GM18858 (cell line): ENCODE results near the gene PPP2R2D.

Experiments
- ATAC-seq: cut with Tn5 transposase; IDR thresholded peaks from one replicate; pipeline ENCODE4 v1.9.1; 2021; ENCODE audit not compliant: unreplicated experiment

PPP2R2D gene

DNA sequence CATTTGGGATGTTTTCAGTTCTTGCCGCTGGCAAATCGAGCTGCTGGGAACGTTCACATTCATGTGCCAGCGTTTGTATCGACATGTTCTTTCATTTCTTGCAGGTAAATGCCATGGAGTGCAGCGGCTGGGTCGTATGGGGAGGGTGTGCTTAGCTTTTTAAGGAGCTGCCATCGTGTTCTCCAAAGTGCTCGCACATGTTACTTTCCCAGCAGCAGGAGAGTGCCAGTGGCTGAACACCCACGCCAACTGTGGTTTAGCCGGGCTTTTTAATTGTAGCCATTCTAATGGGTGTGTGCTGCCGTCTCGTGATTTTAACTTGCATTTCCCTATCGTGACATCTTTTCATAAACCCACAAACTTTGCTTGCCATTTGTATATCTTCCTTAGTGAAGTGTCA lies 92.5 kb downstream of the PPP2R2D start:
- ATAC-seq = no peak

DNA sequence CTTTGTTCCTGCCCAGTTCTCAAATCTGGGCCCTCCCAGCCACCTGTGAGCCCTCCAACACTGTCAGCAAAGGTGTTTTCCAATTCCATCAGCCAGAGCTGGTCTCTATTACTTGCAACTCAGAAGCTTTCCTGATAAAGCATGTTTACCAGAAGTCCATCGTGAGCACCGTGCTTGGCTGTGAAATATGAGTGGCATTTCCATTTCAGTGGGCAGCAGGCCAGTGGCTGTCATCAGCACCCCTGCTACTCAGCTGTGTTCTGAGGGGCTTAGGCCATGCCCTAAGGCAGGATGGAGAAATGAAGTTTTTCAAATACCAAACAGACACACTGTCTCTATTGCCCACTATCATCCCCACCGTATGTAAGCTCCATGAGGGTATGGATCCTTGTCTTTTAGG lies 93.6 kb downstream of the PPP2R2D start:
- no peak for ATAC-seq

DNA sequence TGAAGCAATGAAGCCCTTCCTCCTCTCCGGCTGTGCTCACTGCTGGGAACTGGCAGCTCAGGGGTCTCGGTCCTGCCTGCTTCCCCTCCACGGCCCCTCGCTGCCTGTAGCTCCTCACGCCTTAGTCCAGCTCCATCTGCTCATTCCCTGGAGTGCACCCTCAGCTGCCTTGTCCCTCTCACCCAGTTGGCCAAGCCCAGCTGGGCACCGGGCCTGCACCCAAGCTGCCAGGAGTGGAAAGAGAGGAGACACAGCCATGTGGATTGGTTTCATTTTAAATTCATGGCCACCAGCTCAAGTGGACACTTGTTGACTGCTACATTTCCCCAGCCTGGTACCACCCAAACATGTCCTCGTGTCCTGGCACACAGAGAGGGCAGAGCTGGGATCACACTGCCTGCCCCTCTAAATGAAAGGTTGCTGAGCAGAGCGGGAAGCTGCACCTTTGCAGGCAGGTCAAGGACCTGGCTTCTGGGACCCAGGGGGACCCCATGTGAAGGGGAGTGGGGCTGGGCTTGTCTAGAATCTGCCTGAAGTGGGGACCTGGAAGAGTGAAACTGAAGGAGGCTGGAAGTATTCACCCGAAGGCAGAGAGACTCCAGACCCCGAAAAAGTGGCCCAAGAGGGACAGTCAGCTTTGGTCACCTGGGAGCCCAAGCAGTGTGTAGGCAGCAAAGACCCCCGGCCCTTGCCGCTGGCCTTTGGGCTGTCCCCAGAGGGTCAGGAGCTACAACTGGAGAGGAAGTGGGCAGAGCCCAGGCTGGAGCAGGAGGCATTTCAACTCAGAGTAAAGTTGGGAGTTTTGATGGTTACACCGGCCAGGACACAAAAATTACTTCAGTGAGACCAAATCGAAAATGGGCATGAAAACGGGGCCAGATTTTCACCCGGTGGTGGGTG lies 95.9 kb downstream of the PPP2R2D start:
- ATAC-seq = no peak

DNA sequence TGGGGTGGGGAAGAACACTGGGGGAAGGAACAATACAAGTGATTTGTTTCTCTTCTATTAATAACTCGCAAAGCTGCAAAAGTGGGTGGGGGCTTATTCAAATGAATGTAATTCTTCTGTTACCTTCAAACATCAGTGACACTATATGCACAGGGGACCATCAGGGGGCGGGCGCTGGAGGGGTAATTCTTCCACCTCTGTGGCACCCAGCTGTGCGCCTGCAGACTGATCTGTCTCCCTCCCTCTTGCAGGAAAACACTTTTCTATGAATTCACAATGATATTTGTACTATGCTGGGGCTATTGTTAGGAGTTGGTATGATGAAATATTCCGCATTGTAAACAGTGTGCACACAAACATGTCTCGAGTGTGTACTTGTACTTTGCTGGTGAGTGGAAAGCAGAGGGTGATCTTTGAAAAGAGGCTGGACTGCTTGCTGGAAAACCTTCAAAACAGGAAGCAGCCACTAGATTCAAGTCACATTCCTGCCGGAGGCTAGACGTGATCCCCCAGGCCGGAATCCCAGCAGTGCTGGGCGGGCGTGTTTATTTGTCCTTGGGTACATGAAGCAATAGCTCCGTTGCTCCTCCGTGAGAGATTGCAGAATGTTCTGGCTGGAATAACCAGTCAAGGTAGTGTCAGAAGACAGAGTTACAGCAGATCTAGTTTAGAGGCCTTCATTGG lies 96.7 kb downstream of the PPP2R2D start:
- ATAC-seq = no peak

DNA sequence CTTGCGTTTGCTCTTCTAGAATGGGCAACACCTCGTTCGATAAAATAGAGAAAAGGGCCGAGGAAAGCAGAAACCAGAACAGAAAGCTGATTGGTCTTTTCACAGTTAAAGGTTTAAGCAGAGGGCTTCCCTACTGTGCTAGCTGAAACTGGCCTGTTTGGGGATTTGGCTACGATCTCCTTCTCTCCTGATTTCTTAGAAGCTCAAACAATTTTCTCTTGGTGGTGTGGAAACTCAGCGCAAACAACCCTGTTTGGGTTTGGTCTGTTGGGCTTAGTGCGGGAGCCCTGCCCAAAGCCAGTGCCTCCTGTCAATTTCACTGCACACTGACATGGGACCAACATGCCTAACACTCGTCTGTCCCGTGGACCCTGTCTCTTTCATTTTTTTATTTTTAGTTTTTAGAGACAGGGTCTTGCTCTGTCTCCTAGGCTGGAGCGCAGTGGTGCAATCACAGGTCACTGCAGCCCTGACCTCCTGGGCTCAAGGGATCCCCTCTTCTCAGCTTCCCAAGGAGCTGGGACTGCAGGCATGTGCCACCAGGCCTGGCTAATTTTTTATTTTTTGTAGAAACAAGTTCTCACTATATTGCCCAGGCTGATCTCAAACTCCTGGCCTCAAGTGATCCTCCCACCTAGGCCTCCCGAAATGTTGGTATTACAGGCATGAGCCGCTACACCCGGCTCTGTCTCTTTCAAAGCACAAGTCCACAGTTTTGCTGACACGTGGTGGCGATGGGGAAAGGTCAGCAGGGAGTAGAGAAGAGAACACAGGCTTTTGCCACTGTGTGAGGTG lies 97.4 kb downstream of the PPP2R2D start:
- no peak for ATAC-seq

DNA sequence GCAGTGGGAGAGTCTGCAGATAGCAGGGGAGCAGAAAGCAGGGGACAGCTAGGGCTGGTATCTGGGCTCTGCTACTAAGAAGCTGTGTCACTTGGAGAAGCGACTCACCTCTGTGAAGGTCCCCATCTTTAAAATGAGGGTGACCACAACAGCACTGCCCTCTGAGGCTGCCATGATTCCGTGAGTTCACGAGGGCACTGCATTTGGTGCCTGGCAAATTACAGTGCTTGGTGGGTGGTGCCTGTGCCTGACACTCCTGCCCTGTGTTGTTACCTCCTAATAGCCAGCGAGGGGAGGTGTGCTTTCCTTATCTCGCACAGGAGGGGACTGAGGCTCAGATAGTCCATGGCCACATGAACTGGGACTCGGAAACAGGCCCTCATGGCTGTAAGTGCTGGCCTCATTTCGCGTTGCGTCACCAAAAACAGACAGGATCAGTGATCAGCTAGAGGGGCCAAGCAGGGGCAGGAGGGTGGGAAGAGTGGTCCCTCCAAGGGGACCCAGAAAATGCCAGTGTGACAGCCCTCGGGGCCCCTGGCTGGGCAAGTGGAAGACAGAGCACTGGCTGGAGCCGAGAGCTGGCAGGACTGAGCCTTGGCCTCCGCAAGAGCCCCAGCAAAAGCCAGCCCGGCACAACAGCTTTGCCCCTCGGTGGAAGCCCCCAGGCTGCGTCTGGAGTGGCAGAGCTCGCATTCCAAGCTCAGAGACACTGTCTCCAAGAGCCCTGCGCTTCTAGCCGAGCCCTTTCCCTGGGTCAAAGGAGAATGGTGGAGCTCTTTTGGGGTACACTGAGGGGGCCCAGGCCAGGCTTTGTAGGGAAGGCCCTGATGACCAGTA lies 98.3 kb downstream of the PPP2R2D start:
- ATAC-seq = no peak

DNA sequence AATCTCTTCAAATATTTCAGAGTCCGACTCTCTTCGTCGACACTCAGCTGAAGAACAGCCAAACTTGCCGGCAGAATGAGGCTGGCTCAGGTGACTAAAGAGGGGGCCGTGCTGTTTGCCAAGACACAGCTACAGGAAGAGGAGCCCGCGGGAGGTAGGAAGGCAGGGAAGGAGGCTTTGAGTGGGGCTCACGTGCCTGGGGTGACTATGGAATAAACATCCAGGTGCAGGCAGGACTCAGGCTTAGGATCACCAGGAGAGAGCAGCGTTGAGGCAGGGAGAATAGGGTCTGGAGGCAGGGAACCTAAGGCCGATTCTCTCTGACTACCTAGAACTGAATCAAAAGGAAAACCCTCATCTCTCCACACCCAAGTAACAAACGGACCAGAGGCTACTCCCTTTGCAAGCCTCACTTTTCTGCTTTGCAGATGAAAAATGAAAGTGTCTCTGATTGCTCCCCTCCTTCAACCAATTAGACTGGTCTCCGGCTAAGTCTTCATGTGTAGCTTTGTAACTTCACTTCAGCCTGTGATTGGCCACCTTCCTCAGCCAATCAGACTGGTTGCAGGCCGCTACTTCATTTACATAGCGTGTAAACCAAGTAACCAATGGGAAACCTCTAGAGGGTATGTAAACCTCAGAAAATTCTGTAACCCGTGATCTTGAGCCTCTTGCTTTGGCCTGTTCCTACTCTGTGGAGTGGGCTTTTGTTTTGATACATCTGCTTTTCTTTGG lies 100.6 kb downstream of the PPP2R2D start:
- no peak for ATAC-seq

DNA sequence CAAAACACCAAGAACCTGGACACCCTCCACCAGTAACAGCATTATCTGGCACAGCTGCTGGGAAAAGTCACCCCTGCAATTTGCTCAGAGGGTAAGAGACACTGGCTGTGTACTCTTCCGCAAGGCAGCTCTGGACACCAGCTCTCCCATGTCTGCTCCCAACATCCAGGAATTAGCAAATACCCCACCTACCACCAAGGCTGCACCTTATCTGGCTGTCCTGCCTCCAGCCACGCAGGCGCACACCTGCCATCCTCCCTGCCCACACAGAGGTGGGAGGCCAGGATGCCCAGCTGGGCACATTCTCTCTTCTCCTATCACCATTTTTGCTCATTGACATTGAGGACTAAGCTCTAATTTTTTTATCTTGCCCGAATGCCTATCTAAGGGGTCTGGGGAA lies 101.2 kb downstream of the PPP2R2D start:
- no peak for ATAC-seq

DNA sequence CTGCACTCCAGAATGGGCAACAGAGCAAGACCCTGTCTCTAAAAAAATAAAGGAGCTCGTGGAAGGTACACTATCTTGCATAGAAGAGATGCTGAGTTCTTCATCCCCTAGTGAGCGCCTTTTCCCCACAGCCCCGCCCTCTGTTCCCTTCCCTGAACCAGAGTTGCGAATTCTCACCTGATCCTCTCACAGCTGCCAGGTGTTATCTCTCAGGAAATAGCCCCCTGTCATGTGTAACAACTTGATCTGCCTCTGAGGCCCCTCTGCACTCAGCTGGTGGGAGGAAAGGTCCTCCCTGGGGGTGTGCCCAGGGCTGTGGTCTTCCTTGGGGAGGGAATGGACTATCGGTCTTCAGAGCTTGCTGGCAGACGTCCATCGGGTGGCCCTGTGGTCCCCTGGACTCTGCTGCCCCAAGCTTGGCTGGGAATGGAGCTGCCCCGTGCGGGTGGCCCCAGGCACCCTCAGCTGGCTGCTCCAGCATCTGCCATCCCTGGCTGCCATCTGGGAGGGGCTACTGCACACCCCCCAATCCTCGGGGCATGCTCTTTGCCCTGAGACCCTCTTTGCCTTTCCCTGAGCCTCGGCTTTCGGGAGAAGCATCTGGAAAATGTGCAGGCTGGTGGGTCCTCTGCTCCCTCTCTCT lies 102.6 kb downstream of the PPP2R2D start:
- ATAC-seq = no peak

DNA sequence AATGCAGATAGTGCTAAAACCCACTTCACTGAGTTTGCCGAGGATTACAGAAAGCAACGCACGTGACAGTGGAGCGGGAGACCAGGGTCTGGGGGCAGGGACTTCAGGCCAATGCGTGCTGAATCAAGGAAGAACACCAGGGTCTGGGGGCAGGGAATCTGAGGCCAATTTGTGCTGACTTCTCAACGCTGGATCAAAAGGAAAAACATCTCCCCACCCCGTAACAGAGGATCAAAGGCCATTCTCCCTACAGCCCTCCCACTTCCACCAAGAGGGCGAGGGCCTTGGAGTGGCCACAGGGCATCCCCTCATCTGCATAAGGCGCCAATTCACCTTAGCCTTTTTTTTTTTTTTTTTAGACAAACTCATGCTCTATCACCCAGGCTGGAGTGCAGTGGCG lies 103.2 kb downstream of the PPP2R2D start:
- no peak for ATAC-seq

DNA sequence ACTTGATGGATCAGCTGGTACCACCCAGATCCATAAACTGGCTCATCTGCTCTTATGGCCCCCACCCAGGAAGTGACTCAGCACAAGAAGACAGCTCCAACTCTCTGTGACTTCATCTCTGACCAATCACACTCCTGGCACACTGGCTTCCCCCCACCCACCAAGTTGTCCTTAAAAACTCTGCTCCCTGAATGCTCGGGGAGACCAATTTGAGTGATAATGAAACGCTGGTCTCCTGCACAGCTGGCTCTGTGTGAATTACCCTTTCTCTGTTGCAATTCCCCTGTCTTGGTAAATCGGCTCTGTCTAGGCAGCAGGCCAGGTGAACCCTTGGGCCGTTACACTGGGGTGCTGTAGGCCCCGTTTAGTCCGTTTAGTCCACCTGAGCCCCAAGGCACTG lies 104.3 kb downstream of the PPP2R2D start:
- no peak for ATAC-seq

DNA sequence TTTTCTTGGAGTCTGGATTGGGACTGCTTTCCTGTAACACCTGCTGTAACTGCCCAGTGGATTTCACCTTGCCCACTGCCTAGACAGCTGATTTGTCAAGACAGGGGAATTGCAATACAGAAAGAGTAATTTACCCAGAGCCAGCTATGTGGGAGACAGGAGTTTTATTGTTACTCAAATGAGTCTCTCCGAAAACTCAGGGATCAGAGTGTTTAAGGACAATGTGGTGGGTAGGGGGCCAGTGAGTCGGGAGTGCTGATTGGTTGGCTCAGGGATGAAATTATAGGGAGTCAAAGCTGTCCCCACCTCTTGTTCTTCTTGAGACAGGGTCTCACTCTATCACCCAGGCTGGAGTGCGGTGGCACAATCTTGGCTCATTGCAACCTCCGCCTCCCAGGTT lies 106.2 kb downstream of the PPP2R2D start:
- no peak for ATAC-seq

DNA sequence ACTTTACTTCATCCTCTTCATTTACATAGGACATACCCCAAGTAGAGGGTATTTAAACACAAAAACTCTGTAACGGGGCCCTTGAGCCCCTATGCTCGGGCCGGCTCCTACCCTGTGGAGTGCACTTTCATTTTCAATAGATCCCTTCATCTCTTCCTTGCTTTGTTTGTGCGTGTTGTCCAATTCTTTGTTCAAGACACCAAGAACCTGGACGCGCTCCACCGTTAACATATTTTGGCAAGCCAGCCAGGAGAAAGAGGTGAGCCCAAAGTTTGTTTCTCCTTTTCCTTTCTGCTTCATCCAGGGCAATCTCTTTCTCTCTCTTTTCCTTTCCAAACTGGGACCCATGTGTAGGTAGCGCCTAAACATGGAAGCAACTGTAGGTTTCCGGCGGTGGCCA lies 106.9 kb downstream of the PPP2R2D start:
- no peak for ATAC-seq
